ENCODE data around the gene FHIT. TPM values are rescaled to one million over a fixed set of nuclear protein-coding genes. Genes with fewer than 3 reads are reported as not detected.
"Not testable (repeated sequence)": the region's sequence is repeated elsewhere in the genome, so short reads cannot be mapped to it uniquely, and the experiment has no call there.

The FHIT gene
- total RNA-seq, 4 donors from 2014 or later: 3.2 to 10.9 (median 6.4) TPM

DNA sequence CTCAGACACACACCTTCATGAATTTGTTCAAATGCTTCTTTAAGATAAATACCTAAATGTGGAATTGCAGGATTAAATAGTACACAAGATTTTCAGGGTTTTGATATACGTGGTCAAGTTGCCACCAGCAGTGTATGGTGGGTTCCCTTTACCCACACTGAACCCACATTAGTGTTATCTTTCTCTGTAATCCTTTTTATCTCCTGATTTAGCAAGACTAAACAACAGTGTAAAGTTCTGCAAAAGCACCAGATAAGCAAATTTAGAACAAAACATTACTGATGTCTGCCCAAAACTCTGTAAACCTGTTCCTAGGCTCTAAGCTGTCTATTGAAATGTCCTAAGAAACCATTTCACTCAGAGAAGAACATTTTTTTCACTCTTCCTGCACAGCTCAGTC lies 352.9 kb downstream of the FHIT start:
- TF ChIP-seq CTCF (IDR thresholded peaks at IDR 0.05): no peak
- no peak for ATAC-seq (ENCODE audit: low FRiP score)
- DNase-seq (ENCODE audit: low spot score): no peak

GRCh38 chr3:60893946-60894345 lies 357.3 kb downstream of the FHIT start:
- no peak for ATAC-seq (ENCODE audit: low FRiP score)
- TF ChIP-seq CTCF (IDR thresholded peaks at IDR 0.05): no peak
- DNase-seq (ENCODE audit: low spot score): no peak

GRCh38 chr3:60890226-60890625 lies 361.0 kb downstream of the FHIT start:
- ATAC-seq (ENCODE audit: low FRiP score): no peak
- no peak for DNase-seq (ENCODE audit: low spot score)
- no peak for TF ChIP-seq CTCF (IDR thresholded peaks at IDR 0.05)

GRCh38 chr3:60888952-60889351 lies 362.3 kb downstream of the FHIT start:
- DNase-seq (ENCODE audit: low spot score); ATAC-seq (ENCODE audit: low FRiP score): not testable (repeated sequence)

DNA sequence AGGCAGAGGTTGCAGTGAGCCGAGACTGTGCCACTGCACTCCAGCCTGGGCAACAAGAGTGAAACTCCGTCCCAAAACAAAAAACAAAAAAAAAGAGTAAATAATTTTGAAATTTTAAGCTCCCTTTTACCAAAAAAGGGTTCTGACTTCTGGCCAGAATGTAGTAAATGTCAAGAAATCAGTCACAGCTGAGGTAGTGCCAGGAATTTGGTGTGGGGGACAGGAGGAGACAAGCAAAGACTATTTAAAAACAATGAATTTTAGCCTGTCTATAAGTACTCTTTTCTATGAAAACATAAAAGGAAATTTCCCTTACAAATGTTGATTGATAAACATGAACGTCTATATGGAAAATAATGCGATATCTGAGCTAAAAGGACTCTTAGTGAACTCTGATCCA lies 363.7 kb downstream of the FHIT start:
- no peak for TF ChIP-seq CTCF (IDR thresholded peaks at IDR 0.05)
- DNase-seq (ENCODE audit: low spot score) (no peak), ATAC-seq (ENCODE audit: low FRiP score) (no peak)

DNA sequence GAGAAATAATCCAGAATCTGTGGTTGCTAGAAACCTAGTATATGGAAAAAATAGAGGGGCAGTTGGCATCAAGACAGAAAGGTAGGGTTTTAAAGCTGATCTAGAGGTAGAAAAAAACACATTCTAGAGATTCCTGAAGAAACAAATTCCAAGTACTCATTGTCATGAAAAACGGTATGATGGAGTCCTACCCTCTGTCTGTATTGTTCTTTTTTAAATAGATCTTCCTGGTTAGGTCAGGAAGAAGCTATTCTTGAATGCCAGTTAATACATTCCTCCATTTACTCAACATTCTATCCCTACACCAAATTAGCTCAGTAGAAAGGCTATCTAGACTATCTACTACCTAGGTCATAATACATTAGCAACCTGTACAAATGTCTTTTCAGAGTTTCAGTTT lies 364.7 kb downstream of the FHIT start:
- TF ChIP-seq CTCF (IDR thresholded peaks at IDR 0.05): no peak
- no peak for DNase-seq (ENCODE audit: low spot score)
- no peak for ATAC-seq (ENCODE audit: low FRiP score)

GRCh38 chr3:60884005-60884404 lies 367.2 kb downstream of the FHIT start:
- TF ChIP-seq CTCF (IDR thresholded peaks at IDR 0.05): no peak
- ATAC-seq (ENCODE audit: low FRiP score) (no peak), DNase-seq (ENCODE audit: low spot score) (no peak)

DNA sequence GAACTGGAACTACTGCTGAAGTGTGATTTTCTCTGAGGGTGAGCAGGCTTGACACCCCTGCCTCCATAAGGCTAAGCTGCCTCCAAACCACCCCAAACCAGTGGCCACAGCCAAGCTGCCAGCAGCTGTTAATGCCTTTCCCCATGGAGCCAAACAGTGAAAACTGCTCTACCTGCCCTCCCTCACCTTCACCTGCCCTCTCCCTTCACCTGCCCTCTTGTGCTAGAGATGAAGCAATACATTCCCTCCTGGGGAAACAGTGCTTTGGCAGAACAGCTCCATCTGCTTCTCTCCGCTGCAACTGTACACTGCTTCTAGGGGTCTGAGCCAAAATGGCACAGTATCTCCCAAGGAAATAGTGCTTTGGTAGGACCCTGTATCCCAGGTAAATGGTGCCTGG lies 374.1 kb downstream of the FHIT start:
- TF ChIP-seq CTCF (IDR thresholded peaks at IDR 0.05): no peak
- ATAC-seq (ENCODE audit: low FRiP score): no peak
- no peak for DNase-seq (ENCODE audit: low spot score)

All from omental fat pad (tissue), 4 donors.